Transverse colon (tissue), 4 donors: Measurements from ENCODE around the gene LRRFIP2.

Source experiments
- POLR2A ChIP-seq: fragments of 450-650 bp; IDR thresholded peaks from one replicate; pipeline ENCODE4 v1.6.1; 2016; ENCODE audit warnings: antibody characterized with exemption, mild to moderate bottlenecking, moderate library complexity
- POLR2AphosphoS5 ChIP-seq, 3 donors: sonication (generic); formaldehyde crosslinking; IDR thresholded peaks; one replicate each; pipeline ENCODE4 v1.6.1; 2016; ENCODE audit warnings: antibody characterized with exemption in 3 of 3
- TF ChIP-seq, protein P1 (sequence below), 5 experiments: fragments of 200-600 bp in 3 of 5; fragments of 450-650 bp in 2 of 5; sonication (generic) in 3 of 5; IDR thresholded peaks; 1 replicate in 2 of 5; 2 replicates in 3 of 5; pipeline ENCODE4 v1.5.1; 2016 to 2017; ENCODE audit warnings: antibody characterized with exemption in 5 of 5, inconsistent platforms in 3 of 5, mild to moderate bottlenecking in 2 of 5, moderate library complexity in 1 of 5

- TF ChIP-seq POLR2A: no peak
- TF ChIP-seq, protein P1, sequence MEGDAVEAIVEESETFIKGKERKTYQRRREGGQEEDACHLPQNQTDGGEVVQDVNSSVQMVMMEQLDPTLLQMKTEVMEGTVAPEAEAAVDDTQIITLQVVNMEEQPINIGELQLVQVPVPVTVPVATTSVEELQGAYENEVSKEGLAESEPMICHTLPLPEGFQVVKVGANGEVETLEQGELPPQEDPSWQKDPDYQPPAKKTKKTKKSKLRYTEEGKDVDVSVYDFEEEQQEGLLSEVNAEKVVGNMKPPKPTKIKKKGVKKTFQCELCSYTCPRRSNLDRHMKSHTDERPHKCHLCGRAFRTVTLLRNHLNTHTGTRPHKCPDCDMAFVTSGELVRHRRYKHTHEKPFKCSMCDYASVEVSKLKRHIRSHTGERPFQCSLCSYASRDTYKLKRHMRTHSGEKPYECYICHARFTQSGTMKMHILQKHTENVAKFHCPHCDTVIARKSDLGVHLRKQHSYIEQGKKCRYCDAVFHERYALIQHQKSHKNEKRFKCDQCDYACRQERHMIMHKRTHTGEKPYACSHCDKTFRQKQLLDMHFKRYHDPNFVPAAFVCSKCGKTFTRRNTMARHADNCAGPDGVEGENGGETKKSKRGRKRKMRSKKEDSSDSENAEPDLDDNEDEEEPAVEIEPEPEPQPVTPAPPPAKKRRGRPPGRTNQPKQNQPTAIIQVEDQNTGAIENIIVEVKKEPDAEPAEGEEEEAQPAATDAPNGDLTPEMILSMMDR (IDR thresholded peaks at IDR 0.05): no peak
- no peak for TF ChIP-seq POLR2AphosphoS5 (IDR thresholded peaks at IDR 0.05)
These were observed 157.5 kb downstream of the LRRFIP2 start for GRCh38 chr3:37016903-37017302.
